HEK293T (cell line): ENCODE measurements around the gene RAVER1.

Source experiments
- HDGF ChIP-seq: fragments of 450-650 bp; IDR thresholded peaks from 2 replicates; pipeline ENCODE4 v1.6.1; 2017; ENCODE audit warnings: antibody characterized with exemption, borderline replicate concordance
- LEF1 ChIP-seq: fragments of 450-650 bp; IDR thresholded peaks from 2 replicates; pipeline ENCODE4 v1.6.1; 2017; ENCODE audit warnings: mild to moderate bottlenecking, borderline replicate concordance
- NFRKB ChIP-seq: fragments of 450-650 bp; IDR thresholded peaks from 2 replicates; pipeline ENCODE4 v1.6.1; 2016; ENCODE audit warnings: mild to moderate bottlenecking, moderate library complexity
- TF ChIP-seq, protein P1 (sequence below): fragments of 450-650 bp; IDR thresholded peaks from 2 replicates; pipeline ENCODE4 v1.6.1; 2016

- TF ChIP-seq, protein P1, sequence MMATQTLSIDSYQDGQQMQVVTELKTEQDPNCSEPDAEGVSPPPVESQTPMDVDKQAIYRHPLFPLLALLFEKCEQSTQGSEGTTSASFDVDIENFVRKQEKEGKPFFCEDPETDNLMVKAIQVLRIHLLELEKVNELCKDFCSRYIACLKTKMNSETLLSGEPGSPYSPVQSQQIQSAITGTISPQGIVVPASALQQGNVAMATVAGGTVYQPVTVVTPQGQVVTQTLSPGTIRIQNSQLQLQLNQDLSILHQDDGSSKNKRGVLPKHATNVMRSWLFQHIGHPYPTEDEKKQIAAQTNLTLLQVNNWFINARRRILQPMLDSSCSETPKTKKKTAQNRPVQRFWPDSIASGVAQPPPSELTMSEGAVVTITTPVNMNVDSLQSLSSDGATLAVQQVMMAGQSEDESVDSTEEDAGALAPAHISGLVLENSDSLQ: no peak
- TF ChIP-seq LEF1 (no peak), HDGF (no peak), NFRKB (no peak)
These were observed 37.3 kb downstream of the RAVER1 start for GRCh38 chr19:10295847-10296591.
